Measurements from ENCODE around the gene YWHAG. TPM values are rescaled to one million over a fixed set of nuclear protein-coding genes. Genes with fewer than 3 reads are reported as not detected.
A peak's percentile ranks its signal among the peaks of the same experiment; 100 is the strongest.

The YWHAG gene
- total RNA-seq, 1 experiment from 2014 or later = 192 TPM

DNA sequence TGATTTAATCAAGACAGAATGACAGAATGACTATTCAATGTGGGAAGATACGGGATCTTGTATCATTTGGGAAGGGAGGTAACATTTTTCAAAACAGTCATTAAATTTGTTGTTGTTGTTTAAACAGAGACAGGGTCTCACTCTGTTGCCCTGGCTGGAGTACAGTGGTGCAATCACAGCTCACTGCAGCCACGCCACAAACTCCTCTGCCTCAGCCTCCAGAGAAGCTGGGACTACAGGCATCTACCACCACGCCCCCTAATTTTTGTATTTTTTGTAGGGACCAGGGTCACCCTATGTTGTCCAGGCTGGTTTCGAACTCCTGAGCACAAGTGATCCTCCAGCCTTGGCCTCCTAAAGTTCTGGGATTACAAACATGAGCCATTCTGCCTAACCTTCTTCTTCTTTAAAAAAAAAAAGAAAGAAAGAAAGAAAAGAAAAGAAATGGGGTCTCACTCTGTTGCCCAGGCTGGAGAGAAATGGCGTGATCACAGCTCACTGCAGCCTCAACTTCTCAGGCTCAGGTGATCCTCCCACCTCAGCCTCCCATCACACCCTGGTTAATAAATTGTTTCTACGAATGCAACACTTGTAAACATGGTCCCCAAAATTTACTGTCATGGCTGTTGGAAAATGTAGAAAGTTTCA lies 24.3 kb downstream of the YWHAG start:
- no peak for TF ChIP-seq ZNF219 (CRISPR knock-in tag; IDR thresholded peaks at IDR 0.05; ENCODE audit: borderline replicate concordance)
- peak; percentile 88 for TF ChIP-seq ZNF121 (CRISPR knock-in tag; IDR thresholded peaks at IDR 0.05)
- 0 out of 2 replicates have a peak, but pooled peaks have one; percentile 16 for TF ChIP-seq GTF2I (CRISPR knock-in tag; conservative IDR thresholded peaks at IDR 0.05)
- Mint-ChIP-seq H3K9me3 (no peaks in the 10 kb centered on the region), H3K4me3 (no peak overlapping the region), H3K4me1 (peaks cover 36% of the 10 kb centered on the region), H3K27me3 (ENCODE audit: low read depth) (no peaks in the 10 kb centered on the region), H3K27ac (no peak overlapping the region), H3K36me3 (peaks cover 41% of the 10 kb centered on the region)
- DNase-seq (ENCODE audit: low spot score) = no peak
- no peak for ATAC-seq
- POLR2A ChIA-PET = interaction anchor here (0.6 to 1.1 kb wide), 2 partner anchors 25 to 473 kb away, joined by 3 to 4 read pairs; partner anchors contain the start of gene YWHAG
- CTCF ChIA-PET = no interaction called here

DNA sequence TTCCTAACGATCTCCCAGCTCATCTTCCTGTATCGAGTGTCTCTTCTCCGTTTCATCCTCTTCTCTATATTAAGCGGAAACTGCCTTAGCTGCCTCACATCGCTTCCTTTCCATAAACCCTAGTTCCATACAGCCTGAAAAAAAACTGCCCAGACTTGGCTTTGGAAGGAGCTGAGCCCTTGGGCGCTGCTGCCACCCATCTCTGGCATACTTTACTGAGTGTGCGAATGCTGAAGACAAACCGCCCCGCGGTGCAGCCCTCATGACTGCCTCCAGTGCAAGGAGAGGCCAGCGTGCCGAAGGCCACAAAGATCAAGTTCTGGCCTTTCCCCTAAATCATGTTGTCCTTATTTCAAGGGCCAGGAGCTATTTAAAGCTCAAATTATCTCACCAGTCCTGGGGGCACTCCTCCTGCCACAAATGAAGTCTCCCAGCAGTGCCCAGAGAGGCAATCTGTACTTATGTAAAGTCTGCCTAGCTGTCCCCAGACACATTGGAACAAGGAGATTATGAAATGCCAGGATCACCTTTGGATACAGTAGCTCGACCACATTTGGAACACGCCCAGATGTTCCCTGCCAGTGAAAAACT lies 25.2 kb downstream of the YWHAG start:
- TF ChIP-seq, protein P1, sequence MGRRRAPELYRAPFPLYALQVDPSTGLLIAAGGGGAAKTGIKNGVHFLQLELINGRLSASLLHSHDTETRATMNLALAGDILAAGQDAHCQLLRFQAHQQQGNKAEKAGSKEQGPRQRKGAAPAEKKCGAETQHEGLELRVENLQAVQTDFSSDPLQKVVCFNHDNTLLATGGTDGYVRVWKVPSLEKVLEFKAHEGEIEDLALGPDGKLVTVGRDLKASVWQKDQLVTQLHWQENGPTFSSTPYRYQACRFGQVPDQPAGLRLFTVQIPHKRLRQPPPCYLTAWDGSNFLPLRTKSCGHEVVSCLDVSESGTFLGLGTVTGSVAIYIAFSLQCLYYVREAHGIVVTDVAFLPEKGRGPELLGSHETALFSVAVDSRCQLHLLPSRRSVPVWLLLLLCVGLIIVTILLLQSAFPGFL (CRISPR knock-in tag; IDR thresholded peaks at IDR 0.05; ENCODE audit: borderline replicate concordance) = no peak
- TF ChIP-seq, protein P2, sequence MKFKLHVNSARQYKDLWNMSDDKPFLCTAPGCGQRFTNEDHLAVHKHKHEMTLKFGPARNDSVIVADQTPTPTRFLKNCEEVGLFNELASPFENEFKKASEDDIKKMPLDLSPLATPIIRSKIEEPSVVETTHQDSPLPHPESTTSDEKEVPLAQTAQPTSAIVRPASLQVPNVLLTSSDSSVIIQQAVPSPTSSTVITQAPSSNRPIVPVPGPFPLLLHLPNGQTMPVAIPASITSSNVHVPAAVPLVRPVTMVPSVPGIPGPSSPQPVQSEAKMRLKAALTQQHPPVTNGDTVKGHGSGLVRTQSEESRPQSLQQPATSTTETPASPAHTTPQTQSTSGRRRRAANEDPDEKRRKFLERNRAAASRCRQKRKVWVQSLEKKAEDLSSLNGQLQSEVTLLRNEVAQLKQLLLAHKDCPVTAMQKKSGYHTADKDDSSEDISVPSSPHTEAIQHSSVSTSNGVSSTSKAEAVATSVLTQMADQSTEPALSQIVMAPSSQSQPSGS (CRISPR knock-in tag; IDR thresholded peaks at IDR 0.05; ENCODE audit: borderline replicate concordance, low read depth) = no peak
- TF ChIP-seq, protein P3, sequence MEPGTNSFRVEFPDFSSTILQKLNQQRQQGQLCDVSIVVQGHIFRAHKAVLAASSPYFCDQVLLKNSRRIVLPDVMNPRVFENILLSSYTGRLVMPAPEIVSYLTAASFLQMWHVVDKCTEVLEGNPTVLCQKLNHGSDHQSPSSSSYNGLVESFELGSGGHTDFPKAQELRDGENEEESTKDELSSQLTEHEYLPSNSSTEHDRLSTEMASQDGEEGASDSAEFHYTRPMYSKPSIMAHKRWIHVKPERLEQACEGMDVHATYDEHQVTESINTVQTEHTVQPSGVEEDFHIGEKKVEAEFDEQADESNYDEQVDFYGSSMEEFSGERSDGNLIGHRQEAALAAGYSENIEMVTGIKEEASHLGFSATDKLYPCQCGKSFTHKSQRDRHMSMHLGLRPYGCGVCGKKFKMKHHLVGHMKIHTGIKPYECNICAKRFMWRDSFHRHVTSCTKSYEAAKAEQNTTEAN (CRISPR knock-in tag; IDR thresholded peaks at IDR 0.05) = no peak
- TF ChIP-seq, protein P4, sequence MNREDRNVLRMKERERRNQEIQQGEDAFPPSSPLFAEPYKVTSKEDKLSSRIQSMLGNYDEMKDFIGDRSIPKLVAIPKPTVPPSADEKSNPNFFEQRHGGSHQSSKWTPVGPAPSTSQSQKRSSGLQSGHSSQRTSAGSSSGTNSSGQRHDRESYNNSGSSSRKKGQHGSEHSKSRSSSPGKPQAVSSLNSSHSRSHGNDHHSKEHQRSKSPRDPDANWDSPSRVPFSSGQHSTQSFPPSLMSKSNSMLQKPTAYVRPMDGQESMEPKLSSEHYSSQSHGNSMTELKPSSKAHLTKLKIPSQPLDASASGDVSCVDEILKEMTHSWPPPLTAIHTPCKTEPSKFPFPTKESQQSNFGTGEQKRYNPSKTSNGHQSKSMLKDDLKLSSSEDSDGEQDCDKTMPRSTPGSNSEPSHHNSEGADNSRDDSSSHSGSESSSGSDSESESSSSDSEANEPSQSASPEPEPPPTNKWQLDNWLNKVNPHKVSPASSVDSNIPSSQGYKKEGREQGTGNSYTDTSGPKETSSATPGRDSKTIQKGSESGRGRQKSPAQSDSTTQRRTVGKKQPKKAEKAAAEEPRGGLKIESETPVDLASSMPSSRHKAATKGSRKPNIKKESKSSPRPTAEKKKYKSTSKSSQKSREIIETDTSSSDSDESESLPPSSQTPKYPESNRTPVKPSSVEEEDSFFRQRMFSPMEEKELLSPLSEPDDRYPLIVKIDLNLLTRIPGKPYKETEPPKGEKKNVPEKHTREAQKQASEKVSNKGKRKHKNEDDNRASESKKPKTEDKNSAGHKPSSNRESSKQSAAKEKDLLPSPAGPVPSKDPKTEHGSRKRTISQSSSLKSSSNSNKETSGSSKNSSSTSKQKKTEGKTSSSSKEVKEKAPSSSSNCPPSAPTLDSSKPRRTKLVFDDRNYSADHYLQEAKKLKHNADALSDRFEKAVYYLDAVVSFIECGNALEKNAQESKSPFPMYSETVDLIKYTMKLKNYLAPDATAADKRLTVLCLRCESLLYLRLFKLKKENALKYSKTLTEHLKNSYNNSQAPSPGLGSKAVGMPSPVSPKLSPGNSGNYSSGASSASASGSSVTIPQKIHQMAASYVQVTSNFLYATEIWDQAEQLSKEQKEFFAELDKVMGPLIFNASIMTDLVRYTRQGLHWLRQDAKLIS (CRISPR knock-in tag; IDR thresholded peaks at IDR 0.05; ENCODE audit: borderline replicate concordance) = no peak
- TF ChIP-seq NFATC4 (CRISPR knock-in tag; IDR thresholded peaks at IDR 0.05) (no peak), JAZF1 (CRISPR knock-in tag; IDR thresholded peaks at IDR 0.05) (no peak)
- TF ChIP-seq, protein P5, sequence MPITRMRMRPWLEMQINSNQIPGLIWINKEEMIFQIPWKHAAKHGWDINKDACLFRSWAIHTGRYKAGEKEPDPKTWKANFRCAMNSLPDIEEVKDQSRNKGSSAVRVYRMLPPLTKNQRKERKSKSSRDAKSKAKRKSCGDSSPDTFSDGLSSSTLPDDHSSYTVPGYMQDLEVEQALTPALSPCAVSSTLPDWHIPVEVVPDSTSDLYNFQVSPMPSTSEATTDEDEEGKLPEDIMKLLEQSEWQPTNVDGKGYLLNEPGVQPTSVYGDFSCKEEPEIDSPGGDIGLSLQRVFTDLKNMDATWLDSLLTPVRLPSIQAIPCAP (CRISPR knock-in tag; IDR thresholded peaks at IDR 0.05) = no peak
- ChIA-PET CTCF (no interaction called here), POLR2A (interaction anchor here (0.6 to 1.4 kb wide), 4 partner anchors 15 to 472 kb away, joined by 3 to 6 read pairs (median 4); partner anchors contain the start of gene YWHAG)
- Mint-ChIP-seq H3K27ac (peak overlapping the region; percentile 52), H3K27me3 (ENCODE audit: low read depth) (no peaks in the 10 kb centered on the region), H3K4me1 (peaks cover 35% of the 10 kb centered on the region), H3K9me3 (no peaks in the 10 kb centered on the region), H3K4me3 (no peak overlapping the region), H3K36me3 (peaks cover 49% of the 10 kb centered on the region)
- DNase-seq (ENCODE audit: low spot score) (no peak), ATAC-seq (no peak)

DNA sequence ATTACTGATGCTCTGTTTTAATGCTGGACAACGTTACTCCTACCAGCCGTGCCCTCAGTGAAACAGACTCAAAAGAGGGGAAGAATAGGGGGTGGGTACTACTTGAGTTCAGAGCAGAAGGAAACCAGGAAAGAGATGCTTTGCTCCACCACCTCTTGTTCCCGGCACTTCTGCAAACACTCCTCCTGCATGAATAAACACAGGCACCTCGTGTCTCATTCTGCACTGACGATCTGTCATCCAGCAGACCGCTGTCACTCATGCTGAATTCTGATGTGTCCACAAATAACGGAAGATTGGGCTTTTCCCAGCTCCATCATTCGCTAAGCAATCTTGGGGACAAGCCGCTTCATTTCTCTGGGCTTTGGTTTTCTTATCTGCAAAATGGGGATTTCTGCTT lies 26.7 kb downstream of the YWHAG start:
- H3K27me3 Mint-ChIP-seq (ENCODE audit: low read depth) = no peaks in the 10 kb centered on the region
- H3K27ac Mint-ChIP-seq = peak overlapping the region; percentile 91
- peaks cover 52% of the 10 kb centered on the region for H3K36me3 Mint-ChIP-seq
- POLR2A ChIA-PET = no interaction called here
- DNase-seq (ENCODE audit: low spot score) = no peak
- peaks cover 22% of the 10 kb centered on the region for H3K4me1 Mint-ChIP-seq
- no peak for ATAC-seq
- H3K4me3 Mint-ChIP-seq = no peak overlapping the region
- no peaks in the 10 kb centered on the region for H3K9me3 Mint-ChIP-seq
- CTCF ChIA-PET = interaction anchor here (1.3 kb wide), 2 partner anchors 14 to 26 kb away, joined by 3 to 4 read pairs; partner anchors contain the start of gene YWHAG
- TF ChIP-seq ZBTB21 (CRISPR knock-in tag; IDR thresholded peaks at IDR 0.05; ENCODE audit: borderline replicate concordance) (no peak), ZNF121 (CRISPR knock-in tag; IDR thresholded peaks at IDR 0.05) (no peak), TEAD1 (CRISPR knock-in tag; IDR thresholded peaks at IDR 0.05) (no peak)
- TF ChIP-seq, protein P6, sequence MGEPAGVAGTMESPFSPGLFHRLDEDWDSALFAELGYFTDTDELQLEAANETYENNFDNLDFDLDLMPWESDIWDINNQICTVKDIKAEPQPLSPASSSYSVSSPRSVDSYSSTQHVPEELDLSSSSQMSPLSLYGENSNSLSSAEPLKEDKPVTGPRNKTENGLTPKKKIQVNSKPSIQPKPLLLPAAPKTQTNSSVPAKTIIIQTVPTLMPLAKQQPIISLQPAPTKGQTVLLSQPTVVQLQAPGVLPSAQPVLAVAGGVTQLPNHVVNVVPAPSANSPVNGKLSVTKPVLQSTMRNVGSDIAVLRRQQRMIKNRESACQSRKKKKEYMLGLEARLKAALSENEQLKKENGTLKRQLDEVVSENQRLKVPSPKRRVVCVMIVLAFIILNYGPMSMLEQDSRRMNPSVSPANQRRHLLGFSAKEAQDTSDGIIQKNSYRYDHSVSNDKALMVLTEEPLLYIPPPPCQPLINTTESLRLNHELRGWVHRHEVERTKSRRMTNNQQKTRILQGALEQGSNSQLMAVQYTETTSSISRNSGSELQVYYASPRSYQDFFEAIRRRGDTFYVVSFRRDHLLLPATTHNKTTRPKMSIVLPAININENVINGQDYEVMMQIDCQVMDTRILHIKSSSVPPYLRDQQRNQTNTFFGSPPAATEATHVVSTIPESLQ (CRISPR knock-in tag; IDR thresholded peaks at IDR 0.05) = no peak
- TF ChIP-seq, protein P1 (CRISPR knock-in tag; IDR thresholded peaks at IDR 0.05; ENCODE audit: borderline replicate concordance) = no peak
- TF ChIP-seq, protein P5 (CRISPR knock-in tag; IDR thresholded peaks at IDR 0.05) = no peak
